Small intestine (tissue), 16 donors: ENCODE results near the gene CCDC3. TPM values are rescaled to one million over a fixed set of nuclear protein-coding genes. Genes with fewer than 3 reads are reported as not detected.

ENCODE experiments used
- DNase-seq, 2 donors: peaks; one replicate each; pipeline versions ENCODE4 v3.0.0 to v3.0.0-alpha.2; 2013
- FAIRE-seq: peaks from 2 replicates; lab custom pipeline; 2012; peaks lifted over from hg19 to GRCh38; lab: Jason Lieb, UNC
- H3K27ac ChIP-seq, 3 donors: one replicate each; pipeline ENCODE4 v1.5.1; 2013; ENCODE audit warnings: low read length in 2 of 3, mild to moderate bottlenecking in 2 of 3, control low read depth in 1 of 3, inconsistent platforms in 1 of 3, low read depth in 1 of 3, moderate library complexity in 1 of 3
- H3K27me3 ChIP-seq, 3 donors: one replicate each; pipeline ENCODE4 v1.6.1; 2013; ENCODE audit warnings: low read length in 3 of 3, inconsistent platforms in 1 of 3; ENCODE audit not compliant: control insufficient read depth in 3 of 3, insufficient read depth in 3 of 3
- H3K36me3 ChIP-seq, 3 donors: one replicate each; pipeline ENCODE4 v1.6.1; 2013; ENCODE audit warnings: low read length in 3 of 3, inconsistent platforms in 1 of 3, low read depth in 1 of 3, mild to moderate bottlenecking in 1 of 3, moderate library complexity in 1 of 3; ENCODE audit not compliant: control insufficient read depth in 3 of 3, insufficient read depth in 2 of 3
- H3K4me1 ChIP-seq, 3 donors: one replicate each; pipeline ENCODE4 v1.6.1; 2013; ENCODE audit warnings: low read length in 2 of 3, inconsistent platforms in 1 of 3, low read depth in 1 of 3, mild to moderate bottlenecking in 1 of 3, moderate library complexity in 1 of 3; ENCODE audit not compliant: control insufficient read depth in 3 of 3, insufficient read depth in 2 of 3
- H3K4me3 ChIP-seq, 3 donors: one replicate each; pipeline ENCODE4 v1.5.1; 2013; ENCODE audit warnings: low read length in 3 of 3, control low read depth in 1 of 3, inconsistent platforms in 1 of 3, low read depth in 1 of 3, mild to moderate bottlenecking in 1 of 3, moderate library complexity in 1 of 3
- H3K9me3 ChIP-seq, 2 donors: one replicate each; pipeline ENCODE4 v1.6.1; 2013; ENCODE audit warnings: low read depth in 1 of 2, low read length in 1 of 2; ENCODE audit not compliant: control insufficient read depth in 2 of 2, insufficient read depth in 1 of 2
- WGBS, 3 donors: extraction: QIAGEN DNeasy Blood & Tissue Kit; methylation state at CpG; one replicate each; pipeline ENCODE4 v1.1.7; 2013; 5-methylcytosine and 5-hydroxymethylcytosine counted together
- long read RNA-seq, 10 donors: transcript quantifications; one replicate each; lab custom pipeline, GENCODE V29; 2026
- polyA plus RNA-seq, 4 donors: library from polyadenylated mRNA; stranded (reverse) in 3 of 4; unstranded in 1 of 4; fragments of 200-250 nt in 3 of 4; fragments of 120-200 nt in 1 of 4; gene quantifications; one replicate each; pipeline versions ENCODE4 v1.2.1 to v1.2.3, GENCODE V29; 2013
- donor health status: healthy with polysubstance abuse.
- donor health status: control.
- donor health status: control.
- donor health status: Bipolar disorder and iron deficiency.
- donor health status: healthy.

CCDC3 gene
- 1 to 10 TPM in 3 of 4 donors, under 1 TPM in 1; 0.22 to 8.7 (median 4.1) TPM for polyA plus RNA-seq
- long read RNA-seq, donor 1, partial matches to known transcripts: 0 of 3 reads
- long read RNA-seq, donor 1, other reads (novel, unspliced or antisense): 0 of 3 reads
- long read RNA-seq, donor 2: 0 reads
- long read RNA-seq, donor 3, partial matches to known transcripts: 0 of 4 reads
- long read RNA-seq, donor 3, other reads (novel, unspliced or antisense): 0 of 4 reads
- long read RNA-seq, donor 4: 0 reads
- long read RNA-seq, donor 5: 0 reads
- long read RNA-seq, donor 6, partial matches to known transcripts: 0 of 1 reads
- long read RNA-seq, donor 6, other reads (novel, unspliced or antisense): 0 of 1 reads
- long read RNA-seq, donor 7: 0 reads
- long read RNA-seq, donor 8: 0 reads
- long read RNA-seq, donor 9, partial matches to known transcripts: 0 of 1 reads
- long read RNA-seq, donor 9, other reads (novel, unspliced or antisense): 0 of 1 reads
- long read RNA-seq, donor 10, transcript CCDC3-201 (3 exons, 2,731 nt): major isoform, 5 of 5 reads
- long read RNA-seq, donor 10, partial matches to known transcripts: 0 of 5 reads
- long read RNA-seq, donor 10, other reads (novel, unspliced or antisense): 0 of 5 reads

DNA sequence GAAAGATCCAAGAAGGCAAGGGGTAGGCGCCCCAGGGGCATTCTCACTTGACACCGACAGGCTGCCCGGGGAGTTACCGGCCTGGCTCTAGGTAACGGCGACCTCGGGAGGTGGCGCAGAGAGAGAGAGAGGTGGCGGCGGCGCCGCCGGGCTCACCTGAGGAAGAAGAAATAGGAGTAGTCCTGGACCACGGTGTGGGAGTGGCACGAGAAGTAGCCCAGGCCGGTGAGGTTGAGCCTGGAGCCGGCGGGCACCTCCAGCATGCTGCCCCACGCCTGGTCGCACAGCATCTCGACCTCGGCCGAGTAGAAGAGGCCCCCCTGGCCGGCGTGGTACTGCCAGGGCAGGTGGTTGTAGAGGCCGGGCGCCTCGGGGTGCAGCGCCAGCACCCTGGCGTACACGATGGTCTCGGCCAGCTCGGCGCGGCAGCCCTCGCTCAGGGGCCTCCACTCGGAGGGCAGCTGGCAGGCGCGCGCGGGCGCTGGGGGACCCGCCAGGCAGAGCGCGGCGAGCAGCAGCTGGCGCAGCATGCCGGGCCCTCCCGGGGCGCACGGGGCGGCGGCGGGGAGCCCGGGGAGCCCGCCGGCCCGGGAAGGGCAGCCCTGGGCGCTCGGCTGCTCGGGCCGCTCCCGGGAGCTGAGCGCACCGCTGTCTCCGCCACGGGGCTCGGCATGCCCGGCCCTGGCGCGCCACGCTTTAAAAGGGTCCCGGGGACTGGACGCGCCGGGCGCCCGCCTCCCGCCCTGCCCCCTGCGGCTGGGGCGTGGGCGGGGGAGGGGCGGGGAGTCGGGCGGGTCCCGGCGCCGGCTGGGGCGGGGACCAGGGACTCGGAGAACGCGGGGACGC, at the start of gene CCDC3:
Gene CCDC3, minus strand, starts transcription at position 673 of the 846 bp plus-strand sequence. Its CDS starts 143 bp downstream, at position 530.
- Histone ChIP-seq H3K4me3 (peak within 1 kb of the TSS in 2 of 3 donors; percentile 31 to 48), H3K36me3 (no peaks in the 10 kb centered on the region), H3K27ac (no peak within 1 kb of the TSS), H3K4me1 (no peaks in the 10 kb centered on the region), H3K27me3 (peaks cover 3 to 35% (median 7%) of the 10 kb centered on the region in 3 donors), H3K9me3 (no peaks in the 10 kb centered on the region)
- FAIRE-seq (no peak), DNase-seq (peak in 1 of 2 donors; percentile 37)
- 1 to 3% (median 2%) methylated on average over 50 to 93 of the region's 93 CpGs for WGBS, 3 donors

DNA sequence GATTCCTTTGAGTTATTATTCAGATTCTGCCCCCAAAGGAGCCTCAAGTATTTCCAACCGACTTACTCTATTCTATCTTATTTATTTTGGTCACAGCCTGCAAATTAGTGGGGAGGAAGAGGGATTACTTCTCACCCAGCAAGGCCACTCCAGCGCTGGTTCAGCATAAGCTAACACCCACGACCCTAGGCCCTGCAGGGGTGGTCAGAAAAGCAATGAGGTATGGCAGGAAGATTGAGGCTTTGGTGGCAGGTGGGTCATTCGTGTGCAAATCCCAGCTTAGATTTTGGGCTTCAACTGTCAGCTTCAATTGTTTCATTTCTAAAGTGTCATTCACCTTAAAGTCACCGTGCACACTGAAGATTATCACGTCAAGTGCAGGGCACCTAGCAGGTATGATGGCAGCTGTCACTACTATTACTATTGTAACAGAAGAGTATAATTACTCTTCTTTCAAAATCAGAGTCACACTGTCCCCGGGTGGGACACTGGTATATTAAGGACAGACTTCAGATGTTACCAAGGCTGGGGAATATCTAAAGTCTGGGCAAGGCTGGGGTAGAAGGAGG, 49.7 kb upstream of the CCDC3 start:
- DNase-seq (no peak), FAIRE-seq (no peak)
- H3K4me1 ChIP-seq: no peaks in the 10 kb centered on the region
- H3K9me3 ChIP-seq: no peaks in the 10 kb centered on the region
- H3K27me3 ChIP-seq: peaks cover 0 to 3% (median 0%) of the 10 kb centered on the region in 3 donors
- no peak overlapping the region for H3K27ac ChIP-seq
- no peaks in the 10 kb centered on the region for H3K36me3 ChIP-seq
- 46 to 60% (median 58%) methylated on average over 7 of the region's 7 CpGs for WGBS, 3 donors
- no peak overlapping the region for H3K4me3 ChIP-seq

DNA sequence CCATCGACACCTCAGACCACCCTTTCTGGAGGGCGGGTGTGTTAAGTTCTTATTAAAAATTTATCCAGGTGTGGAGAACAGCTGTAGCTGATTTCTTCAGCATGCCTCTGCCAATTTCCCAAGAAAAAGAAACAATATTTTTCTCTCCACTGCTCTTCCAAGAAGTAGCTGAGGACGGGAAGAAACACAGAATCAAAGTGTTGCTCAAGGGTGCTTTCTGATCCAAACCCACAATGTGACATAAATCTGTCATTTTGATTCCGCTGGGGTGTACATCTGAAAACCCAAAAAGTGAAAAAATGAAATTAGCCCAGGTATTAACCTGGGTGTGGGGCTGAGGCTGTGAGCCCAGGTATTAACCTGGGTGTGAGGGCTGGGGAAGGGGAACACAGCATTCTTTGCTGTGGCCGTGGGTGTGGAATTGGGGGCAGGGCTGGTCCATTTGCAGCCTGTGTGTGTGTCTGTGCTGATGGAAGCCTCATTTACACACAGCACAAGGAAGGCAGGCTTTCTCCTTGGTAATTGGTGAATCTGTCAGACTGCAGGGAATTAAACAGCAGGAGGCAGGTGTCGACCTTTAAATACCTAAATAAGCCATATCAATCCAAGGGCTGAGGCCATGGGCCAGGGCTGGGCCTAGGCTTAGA, 48.4 kb upstream of the CCDC3 start:
- H3K4me3 ChIP-seq: no peak overlapping the region
- FAIRE-seq (no peak), DNase-seq (no peak)
- no peaks in the 10 kb centered on the region for H3K9me3 ChIP-seq
- H3K36me3 ChIP-seq: no peaks in the 10 kb centered on the region
- 58 to 63% (median 59%) methylated on average over 6 of the region's 6 CpGs for WGBS, 3 donors
- H3K27me3 ChIP-seq: peaks cover 0 to 3% (median 0%) of the 10 kb centered on the region in 3 donors
- H3K27ac ChIP-seq: no peak overlapping the region
- H3K4me1 ChIP-seq: no peaks in the 10 kb centered on the region

DNA sequence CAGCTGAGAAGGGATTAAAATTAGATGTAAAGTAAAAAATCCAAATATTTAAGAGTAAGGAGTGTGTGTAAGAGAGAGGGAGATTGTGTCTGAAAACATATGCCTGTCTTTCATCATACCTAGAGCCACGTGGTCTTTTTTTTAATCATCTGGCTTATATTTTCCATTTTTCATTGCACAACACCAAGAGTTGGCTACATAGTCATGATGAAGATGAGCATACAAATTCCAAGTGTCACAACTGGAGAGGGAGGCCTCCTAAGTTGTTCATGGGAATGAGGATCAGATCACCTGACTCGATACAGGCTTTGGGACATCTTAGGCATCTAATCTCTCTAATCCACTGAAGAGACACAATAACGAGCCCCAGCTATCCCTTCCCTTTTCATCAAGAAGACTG, 47.2 kb upstream of the CCDC3 start:
- H3K27ac ChIP-seq: no peak overlapping the region
- FAIRE-seq (no peak), DNase-seq (no peak)
- 57 to 61% (median 58%) methylated on average over 3 of the region's 3 CpGs for WGBS, 3 donors
- no peaks in the 10 kb centered on the region for H3K36me3 ChIP-seq
- peaks cover 0 to 3% (median 0%) of the 10 kb centered on the region in 3 donors for H3K27me3 ChIP-seq
- H3K4me1 ChIP-seq: no peaks in the 10 kb centered on the region
- H3K9me3 ChIP-seq: no peaks in the 10 kb centered on the region
- H3K4me3 ChIP-seq: no peak overlapping the region

DNA sequence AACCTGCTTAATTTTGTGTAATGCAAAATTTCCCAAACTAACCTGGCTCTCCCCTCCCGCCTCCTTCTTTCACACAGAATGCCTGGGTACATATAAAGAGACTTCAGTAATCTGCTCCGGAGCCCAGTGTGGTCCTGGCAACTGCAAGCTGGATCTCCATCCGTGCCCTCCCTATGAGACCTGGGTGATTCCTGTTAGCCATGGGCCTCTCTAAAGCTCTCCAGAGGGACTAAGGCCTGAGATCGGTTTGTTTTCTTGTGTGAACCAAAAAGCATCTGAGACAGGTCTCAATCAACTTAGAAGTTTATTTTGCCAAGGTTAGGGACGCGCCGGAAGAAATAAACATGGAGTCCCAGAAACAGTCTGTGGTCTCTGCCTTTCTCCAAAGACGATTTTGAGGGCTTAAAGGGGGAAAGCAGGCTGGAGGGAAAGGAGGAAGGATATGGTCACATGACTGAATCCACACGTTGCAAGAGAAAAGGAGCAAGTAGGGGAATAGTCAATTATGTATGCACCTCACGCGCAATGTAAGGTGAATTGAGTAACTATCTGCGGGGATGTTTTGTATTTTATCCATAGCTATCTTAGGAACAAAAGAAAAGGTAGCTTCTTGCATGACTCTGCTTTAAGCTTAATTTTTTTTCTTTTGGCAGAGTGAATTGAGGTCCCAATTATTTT, 46.2 kb upstream of the CCDC3 start:
- H3K4me3 ChIP-seq: no peak overlapping the region
- no peak overlapping the region for H3K27ac ChIP-seq
- FAIRE-seq: no peak
- DNase-seq: no peak
- no peaks in the 10 kb centered on the region for H3K4me1 ChIP-seq
- H3K36me3 ChIP-seq: no peaks in the 10 kb centered on the region
- WGBS, 3 donors: 72 to 75% (median 73%) methylated on average over 12 of the region's 12 CpGs
- no peaks in the 10 kb centered on the region for H3K9me3 ChIP-seq
- peaks cover 0 to 3% (median 0%) of the 10 kb centered on the region in 3 donors for H3K27me3 ChIP-seq

- no peak overlapping the region for H3K27ac ChIP-seq
- no peak for DNase-seq
- no peaks in the 10 kb centered on the region for H3K9me3 ChIP-seq
- no peak for FAIRE-seq
- no peaks in the 10 kb centered on the region for H3K4me1 ChIP-seq
- H3K4me3 ChIP-seq: no peak overlapping the region
- H3K27me3 ChIP-seq: peaks cover 0 to 3% (median 0%) of the 10 kb centered on the region in 3 donors
- WGBS, 3 donors: 74 to 88% (median 86%) methylated on average over 6 of the region's 6 CpGs
- H3K36me3 ChIP-seq: no peaks in the 10 kb centered on the region
Measured at GRCh38 chr10:13046851-13047528, 45.5 kb upstream of the CCDC3 start.

GRCh38 chr10:13043520-13043919, 42.0 kb upstream of the CCDC3 start:
- WGBS, 3 donors: 72 to 79% (median 77%) methylated on average over 2 of the region's 2 CpGs

More at GRCh38 chr10:13043520-13043919, 42.0 kb upstream of the CCDC3 start:
- FAIRE-seq: no peak
- Histone ChIP-seq H3K4me1 (no peaks in the 10 kb centered on the region), H3K36me3 (no peaks in the 10 kb centered on the region), H3K4me3 (no peak overlapping the region), H3K9me3 (no peaks in the 10 kb centered on the region), H3K27ac (no peak overlapping the region), H3K27me3 (peaks cover 0 to 3% (median 0%) of the 10 kb centered on the region in 3 donors)
- DNase-seq: no peak
